ENCODE measurements around the gene LYRM1.

GRCh38 chr16:20968765-20969164 is 68.2 kb downstream of the LYRM1 start:
- no peak for TF ChIP-seq CTCF (IDR thresholded peaks at IDR 0.05)
- TF ChIP-seq POLR2A (IDR thresholded peaks at IDR 0.05) = no peak

Measured in uterus (tissue), 2 donors.